MCF 10A (cell line): ENCODE results near the gene SDC4. TPM values are rescaled to one million over a fixed set of nuclear protein-coding genes. Genes with fewer than 3 reads are reported as not detected.

ENCODE experiments used
- BruUV-seq: library from RNA; stranded (reverse); fragments of 400-500 nt; replicated peaks from 2 replicates; lab custom pipeline; 2021; lab: Mats Ljungman, UMichigan
- CTCF ChIA-PET: fragments of 300-600 bp; sonication (Branson Sonifier 250); formaldehyde crosslinking; extraction: SDS; loops from one replicate; lab custom pipeline; 2021; ENCODE audit warnings: antibody characterized with exemption, inconsistent platforms; lab: Yijun Ruan, JAX
- POLR2A ChIA-PET: fragments of 300-600, 350-650 bp; sonication (Branson Sonifier 250); formaldehyde crosslinking; extraction: SDS; loops from one replicate; lab custom pipeline; 2020; ENCODE audit warnings: antibody characterized with exemption, inconsistent platforms; lab: Yijun Ruan, JAX
- DNase-seq: peaks from one replicate; pipeline ENCODE4 v3.0.0-alpha.2; 2018; ENCODE audit not compliant: unreplicated experiment
- H3K27ac Mint-ChIP-seq: one replicate; pipeline ENCODE4 v1.8.0; 2022; ENCODE audit warnings: mild to moderate bottlenecking, low read depth, mixed read lengths; ENCODE audit not compliant: unreplicated experiment
- H3K27me3 Mint-ChIP-seq: one replicate; pipeline ENCODE4 v1.8.0; 2022; ENCODE audit warnings: mixed read lengths; ENCODE audit not compliant: insufficient read depth, unreplicated experiment
- H3K36me3 Mint-ChIP-seq: one replicate; pipeline ENCODE4 v1.8.0; 2022; ENCODE audit warnings: mild to moderate bottlenecking, moderate library complexity, mixed read lengths; ENCODE audit not compliant: insufficient read depth, unreplicated experiment
- H3K4me1 Mint-ChIP-seq: one replicate; pipeline ENCODE4 v1.8.0; 2022; ENCODE audit warnings: mixed read lengths; ENCODE audit not compliant: insufficient read depth, unreplicated experiment
- H3K4me3 Mint-ChIP-seq: one replicate; pipeline ENCODE4 v1.8.0; 2022; ENCODE audit warnings: mild to moderate bottlenecking, moderate library complexity, mixed read lengths; ENCODE audit not compliant: unreplicated experiment
- H3K9me3 Mint-ChIP-seq: one replicate; pipeline ENCODE4 v1.8.0; 2022; ENCODE audit warnings: mixed read lengths; ENCODE audit not compliant: unreplicated experiment
- CTCF ChIP-seq: fragments of 200-600 bp; IDR thresholded peaks from one replicate; pipeline ENCODE4 v1.8.0; 2022; ENCODE audit warnings: antibody characterized with exemption, mild to moderate bottlenecking; ENCODE audit not compliant: unreplicated experiment
- intact Hi-C: fragments of 100-400 bp; cut with micrococcal nuclease; formaldehyde crosslinking; loops from 2 replicates; pipeline ENCODE4 v1.14.1; 2022
- total RNA-seq: library from RNA; stranded (reverse); gene quantifications from 2 replicates; pipeline ENCODE4 v1.2.3, GENCODE V29; 2022

SDC4 gene
- total RNA-seq, 1 experiment from 2014 or later: 209 TPM

- no peak for DNase-seq
- Mint-ChIP-seq H3K27me3 (no peaks in the 10 kb centered on the region), H3K36me3 (no peaks in the 10 kb centered on the region), H3K4me1 (no peaks in the 10 kb centered on the region), H3K9me3 (no peaks in the 10 kb centered on the region), H3K4me3 (no peak overlapping the region), H3K27ac (no peak overlapping the region)
- CTCF ChIA-PET: interaction anchor here (0.6 to 6.1 kb wide), 9 partner anchors 11 to 467 kb away, joined by 3 to 104 read pairs (median 4); no protein-coding TSS in a partner anchor
- no TSS peak for BruUV-seq
- no peak for TF ChIP-seq CTCF
- POLR2A ChIA-PET: interaction anchor here (0.6 kb wide), 1 partner anchor 156 kb away, joined by 3 read pairs; no protein-coding TSS in a partner anchor
- intact Hi-C loops: no loop called here
These were observed 44.4 kb downstream of the SDC4 start for GRCh38 chr20:45303586-45304463.

GRCh38 chr20:45301824-45302271 is 46.4 kb downstream of the SDC4 start:
- TF ChIP-seq CTCF: no peak
- H3K27me3 Mint-ChIP-seq: no peaks in the 10 kb centered on the region
- H3K9me3 Mint-ChIP-seq: no peaks in the 10 kb centered on the region
- BruUV-seq: no TSS peak
- no peak overlapping the region for H3K4me3 Mint-ChIP-seq
- no peak overlapping the region for H3K27ac Mint-ChIP-seq
- ChIA-PET CTCF (interaction anchor here (0.6 to 6.1 kb wide), 14 partner anchors 9 to 282 kb away, joined by 3 to 104 read pairs (median 4); no protein-coding TSS in a partner anchor), POLR2A (no interaction called here)
- DNase-seq: no peak
- H3K36me3 Mint-ChIP-seq: no peaks in the 10 kb centered on the region
- no peaks in the 10 kb centered on the region for H3K4me1 Mint-ChIP-seq
- intact Hi-C loops: no loop called here

- Mint-ChIP-seq H3K4me1 (no peaks in the 10 kb centered on the region), H3K9me3 (no peaks in the 10 kb centered on the region), H3K36me3 (no peaks in the 10 kb centered on the region), H3K27me3 (no peaks in the 10 kb centered on the region), H3K4me3 (no peak overlapping the region), H3K27ac (no peak overlapping the region)
- BruUV-seq: no TSS peak
- DNase-seq: peak; percentile 42
- intact Hi-C loops: no loop called here
- POLR2A ChIA-PET: interaction anchor here (0.7 kb wide), 1 partner anchor 10 kb away, joined by 4 read pairs; no protein-coding TSS in a partner anchor
- CTCF ChIA-PET: interaction anchor here (0.6 to 6.1 kb wide), 7 partner anchors 8 to 470 kb away, joined by 3 to 104 read pairs (median 4); no protein-coding TSS in a partner anchor
- no peak for TF ChIP-seq CTCF
These were observed 47.3 kb downstream of the SDC4 start for GRCh38 chr20:45300961-45301360.

DNA sequence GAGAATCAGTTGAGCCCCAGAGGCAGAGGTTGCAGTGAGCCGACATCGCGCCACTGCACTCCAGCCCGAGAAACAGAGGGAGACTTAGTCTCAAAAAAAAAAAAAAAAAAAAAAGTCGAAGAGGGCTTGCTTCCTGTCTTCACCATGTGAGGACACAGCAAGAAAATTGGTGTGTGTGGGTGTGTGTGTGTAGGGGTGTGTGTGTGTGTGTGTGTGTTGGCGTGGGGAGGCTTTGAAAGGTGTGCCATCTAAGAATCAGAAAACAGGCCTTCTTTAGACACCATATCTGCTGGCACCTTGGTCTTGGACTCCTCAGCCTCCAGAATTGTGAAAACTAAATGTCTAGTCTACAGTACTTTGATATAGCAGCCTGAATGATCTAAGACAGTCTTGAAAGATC is 48.4 kb downstream of the SDC4 start:
- intact Hi-C loops: no loop called here
- no TSS peak for BruUV-seq

More for the DNA sequence above, 48.4 kb downstream of the SDC4 start:
- no peaks in the 10 kb centered on the region for H3K9me3 Mint-ChIP-seq
- no peak for DNase-seq
- no peak overlapping the region for H3K27ac Mint-ChIP-seq
- H3K4me3 Mint-ChIP-seq: no peak overlapping the region
- no peaks in the 10 kb centered on the region for H3K27me3 Mint-ChIP-seq
- CTCF ChIA-PET: interaction anchor here (1.1 to 4.1 kb wide), 2 partner anchors 13 to 116 kb away, joined by 6 to 33 read pairs; no protein-coding TSS in a partner anchor
- no peaks in the 10 kb centered on the region for H3K4me1 Mint-ChIP-seq
- no peak for TF ChIP-seq CTCF
- POLR2A ChIA-PET: interaction anchor here (0.7 kb wide), 1 partner anchor 545 kb away, joined by 4 read pairs; no protein-coding TSS in a partner anchor
- no peaks in the 10 kb centered on the region for H3K36me3 Mint-ChIP-seq
